Measurements from ENCODE around the gene PKNOX1. TPM values are rescaled to one million over a fixed set of nuclear protein-coding genes. Genes with fewer than 3 reads are reported as not detected.
A peak's percentile ranks its signal among the peaks of the same experiment; 100 is the strongest.
"Not testable (repeated sequence)": the region's sequence is repeated elsewhere in the genome, so short reads cannot be mapped to it uniquely, and the experiment has no call there.

PKNOX1 gene
- total RNA-seq, 1 donor, result 11.9 TPM

DNA sequence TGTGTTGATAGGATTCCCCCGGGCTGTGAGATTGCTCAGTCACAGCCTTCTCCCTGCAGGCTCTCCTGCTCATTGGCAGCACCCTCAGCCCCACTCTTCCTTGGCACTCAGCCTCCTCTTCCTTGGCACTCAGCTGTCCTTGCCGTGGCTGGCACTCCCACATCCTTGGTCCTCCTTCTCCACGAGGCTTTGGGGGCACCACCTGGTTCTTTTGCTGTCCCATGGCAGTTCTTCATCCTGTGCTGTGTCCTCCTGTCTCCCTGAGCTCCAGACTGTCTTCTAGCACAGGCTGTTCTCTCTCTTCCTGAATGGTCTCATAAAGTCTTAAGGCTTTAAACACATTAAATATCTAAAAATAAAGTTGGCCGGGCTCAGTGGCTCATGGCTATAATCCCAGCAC, 27.0 kb downstream of the PKNOX1 start:
- TF ChIP-seq, protein P1, sequence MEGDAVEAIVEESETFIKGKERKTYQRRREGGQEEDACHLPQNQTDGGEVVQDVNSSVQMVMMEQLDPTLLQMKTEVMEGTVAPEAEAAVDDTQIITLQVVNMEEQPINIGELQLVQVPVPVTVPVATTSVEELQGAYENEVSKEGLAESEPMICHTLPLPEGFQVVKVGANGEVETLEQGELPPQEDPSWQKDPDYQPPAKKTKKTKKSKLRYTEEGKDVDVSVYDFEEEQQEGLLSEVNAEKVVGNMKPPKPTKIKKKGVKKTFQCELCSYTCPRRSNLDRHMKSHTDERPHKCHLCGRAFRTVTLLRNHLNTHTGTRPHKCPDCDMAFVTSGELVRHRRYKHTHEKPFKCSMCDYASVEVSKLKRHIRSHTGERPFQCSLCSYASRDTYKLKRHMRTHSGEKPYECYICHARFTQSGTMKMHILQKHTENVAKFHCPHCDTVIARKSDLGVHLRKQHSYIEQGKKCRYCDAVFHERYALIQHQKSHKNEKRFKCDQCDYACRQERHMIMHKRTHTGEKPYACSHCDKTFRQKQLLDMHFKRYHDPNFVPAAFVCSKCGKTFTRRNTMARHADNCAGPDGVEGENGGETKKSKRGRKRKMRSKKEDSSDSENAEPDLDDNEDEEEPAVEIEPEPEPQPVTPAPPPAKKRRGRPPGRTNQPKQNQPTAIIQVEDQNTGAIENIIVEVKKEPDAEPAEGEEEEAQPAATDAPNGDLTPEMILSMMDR (IDR thresholded peaks at IDR 0.05; ENCODE audit: extremely low read depth, low read depth, low read length), result no peak
- no peaks in the 10 kb centered on the region for H3K9me3 ChIP-seq (ENCODE audit: low read depth, low read length)
- no peaks in the 10 kb centered on the region for H3K27me3 ChIP-seq (ENCODE audit: insufficient read depth, low read length)
- no peaks in the 10 kb centered on the region for H4K20me1 ChIP-seq (ENCODE audit: insufficient read depth, low read length)
- no peak overlapping the region for H3K4me3 ChIP-seq (ENCODE audit: insufficient read depth, low read length)
- H3K79me2 ChIP-seq (ENCODE audit: insufficient read depth, low read length), result peaks cover 14% of the 10 kb centered on the region
- H3K36me3 ChIP-seq (ENCODE audit: insufficient read depth, low read length), result peaks cover 5% of the 10 kb centered on the region
- peak overlapping the region; percentile 16 for H2AFZ ChIP-seq (ENCODE audit: low read length)
- no peak overlapping the region for H3K27ac ChIP-seq (ENCODE audit: low read depth, low read length)
- H3K4me2 ChIP-seq (ENCODE audit: insufficient read depth, low read length), result no peak overlapping the region
- peaks cover 12% of the 10 kb centered on the region for H3K4me1 ChIP-seq (ENCODE audit: insufficient read depth, low read length)
- DNase-seq (ENCODE audit: insufficient read length, low spot score, missing footprints), result no peak

DNA sequence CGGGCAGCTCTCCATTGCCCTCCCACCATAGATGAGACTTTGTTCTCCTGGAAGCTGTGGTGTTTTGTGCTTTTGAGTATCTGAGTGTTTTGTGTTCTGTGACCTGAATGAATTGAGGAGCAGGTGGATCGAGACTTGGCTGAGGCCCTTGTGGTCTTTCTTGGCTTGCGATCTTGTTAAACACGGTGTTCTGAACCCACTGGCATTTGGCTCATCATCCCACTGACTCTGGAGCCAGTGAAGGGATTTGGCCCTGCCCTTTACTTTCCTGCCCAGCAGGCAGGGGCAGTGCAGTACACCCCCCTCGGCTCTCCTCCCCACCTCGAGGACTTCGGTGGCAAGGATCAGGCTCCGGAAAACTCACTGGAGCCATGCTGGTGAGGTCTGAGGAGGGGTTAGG, 30.6 kb downstream of the PKNOX1 start:
- Histone ChIP-seq H3K27ac (ENCODE audit: low read depth, low read length) (no peak overlapping the region), H3K4me3 (ENCODE audit: insufficient read depth, low read length) (no peak overlapping the region), H4K20me1 (ENCODE audit: insufficient read depth, low read length) (no peaks in the 10 kb centered on the region), H3K79me2 (ENCODE audit: insufficient read depth, low read length) (peaks cover 8% of the 10 kb centered on the region), H3K9me3 (ENCODE audit: low read depth, low read length) (no peaks in the 10 kb centered on the region), H3K36me3 (ENCODE audit: insufficient read depth, low read length) (peaks cover 21% of the 10 kb centered on the region), H3K4me2 (ENCODE audit: insufficient read depth, low read length) (no peak overlapping the region), H3K4me1 (ENCODE audit: insufficient read depth, low read length) (no peaks in the 10 kb centered on the region), H3K27me3 (ENCODE audit: insufficient read depth, low read length) (no peaks in the 10 kb centered on the region), H2AFZ (ENCODE audit: low read length) (no peak overlapping the region)
- peak; percentile 62 for DNase-seq (ENCODE audit: insufficient read length, low spot score, missing footprints)
- TF ChIP-seq, protein P1 (IDR thresholded peaks at IDR 0.05; ENCODE audit: extremely low read depth, low read depth, low read length), result no peak

DNA sequence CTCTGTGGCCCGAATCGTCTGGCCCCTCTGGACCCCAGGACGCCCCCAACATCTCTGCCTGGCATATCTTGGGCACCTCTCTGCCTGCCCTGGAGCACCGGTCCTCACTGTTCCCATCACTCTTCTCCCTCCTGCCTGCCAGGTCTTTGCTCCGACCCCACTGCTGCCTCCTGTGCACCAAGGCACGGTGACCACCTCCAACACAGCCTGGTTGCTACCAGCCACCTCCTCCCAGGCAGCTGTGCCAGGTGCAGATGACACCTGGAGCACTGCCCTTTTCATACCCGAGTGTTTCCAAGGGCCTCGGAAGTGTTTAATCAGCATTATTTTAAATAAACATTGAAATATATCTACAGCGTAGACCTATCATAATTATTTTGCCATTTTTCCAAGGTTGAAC, 31.3 kb downstream of the PKNOX1 start:
- Histone ChIP-seq H3K4me3 (ENCODE audit: insufficient read depth, low read length) (no peak overlapping the region), H3K4me1 (ENCODE audit: insufficient read depth, low read length) (no peaks in the 10 kb centered on the region), H3K9me3 (ENCODE audit: low read depth, low read length) (no peaks in the 10 kb centered on the region), H3K27me3 (ENCODE audit: insufficient read depth, low read length) (no peaks in the 10 kb centered on the region), H3K27ac (ENCODE audit: low read depth, low read length) (no peak overlapping the region), H3K4me2 (ENCODE audit: insufficient read depth, low read length) (no peak overlapping the region), H3K79me2 (ENCODE audit: insufficient read depth, low read length) (peaks cover 8% of the 10 kb centered on the region), H3K36me3 (ENCODE audit: insufficient read depth, low read length) (peaks cover 21% of the 10 kb centered on the region), H2AFZ (ENCODE audit: low read length) (no peak overlapping the region), H4K20me1 (ENCODE audit: insufficient read depth, low read length) (no peaks in the 10 kb centered on the region)
- no peak for DNase-seq (ENCODE audit: insufficient read length, low spot score, missing footprints)
- TF ChIP-seq, protein P1 (IDR thresholded peaks at IDR 0.05; ENCODE audit: extremely low read depth, low read depth, low read length), result no peak

DNA sequence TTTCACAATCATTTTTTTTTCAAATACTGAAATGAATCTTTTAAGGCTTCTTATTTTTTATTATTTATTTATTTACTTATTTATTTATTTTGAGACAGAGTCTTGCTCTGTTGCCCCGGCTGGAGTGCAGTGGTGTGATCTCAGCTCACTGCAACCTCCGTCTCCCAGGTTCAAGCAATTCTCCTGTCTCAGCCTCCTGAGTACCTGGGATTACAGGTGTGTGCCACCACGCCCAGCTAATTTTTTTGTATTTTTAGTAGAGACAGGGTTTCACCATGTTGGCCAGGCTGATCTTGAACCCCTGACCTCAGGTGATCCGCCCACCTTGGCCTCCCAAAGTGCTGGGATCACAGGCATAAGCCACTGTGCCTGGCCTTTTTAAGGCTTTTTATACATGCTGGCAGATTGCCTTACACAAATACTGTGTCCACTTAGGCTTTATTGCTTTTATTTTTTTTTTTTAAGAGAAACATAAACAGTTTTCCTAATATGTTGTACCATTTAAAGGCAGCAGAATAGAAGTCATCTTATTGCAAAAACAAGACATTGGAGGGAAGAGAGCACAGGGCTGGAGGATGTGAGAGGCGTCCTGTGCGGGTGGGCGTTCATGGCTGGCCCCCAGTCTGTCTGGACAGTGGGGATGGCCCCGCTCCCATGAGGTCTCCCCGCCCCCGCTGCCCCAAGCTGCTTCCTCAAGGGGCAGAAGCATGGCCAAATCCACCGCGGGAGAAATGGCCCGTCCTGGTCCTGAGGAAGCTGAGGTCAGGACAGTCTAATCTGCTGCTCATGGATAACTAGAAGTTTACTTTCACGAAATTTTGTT, 31.9 kb downstream of the PKNOX1 start:
- not testable (repeated sequence) for H3K9me3 ChIP-seq (ENCODE audit: low read depth, low read length); H2AFZ ChIP-seq (ENCODE audit: low read length); H3K4me1 ChIP-seq (ENCODE audit: insufficient read depth, low read length); H3K27me3 ChIP-seq (ENCODE audit: insufficient read depth, low read length); H4K20me1 ChIP-seq (ENCODE audit: insufficient read depth, low read length); H3K27ac ChIP-seq (ENCODE audit: low read depth, low read length); DNase-seq (ENCODE audit: insufficient read length, low spot score, missing footprints); H3K79me2 ChIP-seq (ENCODE audit: insufficient read depth, low read length); H3K4me3 ChIP-seq (ENCODE audit: insufficient read depth, low read length); H3K4me2 ChIP-seq (ENCODE audit: insufficient read depth, low read length)
- peaks cover 21% of the 10 kb centered on the region for H3K36me3 ChIP-seq (ENCODE audit: insufficient read depth, low read length)

Measured in osteoblast (primary cell).